GM06990 (cell line): ENCODE results near the gene KCNF1.

Source experiments
- DNase-seq: peaks from one replicate; pipeline ENCODE4 v3.0.0-alpha.2; 2011; ENCODE audit not compliant: insufficient read length; ENCODE audit errors: extremely low read depth
- H3K27me3 ChIP-seq: replicated peaks from 2 replicates; pipeline ENCODE4 v1.6.0; 2011; ENCODE audit warnings: low read length; ENCODE audit not compliant: control insufficient read depth, insufficient read depth
- H3K36me3 ChIP-seq: 2 replicates; pipeline ENCODE4 v1.5.1; 2011; ENCODE audit warnings: low read length; ENCODE audit not compliant: control insufficient read depth, insufficient read depth
- H3K4me3 ChIP-seq: replicated peaks from 2 replicates; pipeline ENCODE4 v1.5.1; 2011; ENCODE audit warnings: low read depth, mild to moderate bottlenecking, control low read depth, low read length
- CTCF ChIP-seq: IDR thresholded peaks from 2 replicates; pipeline ENCODE4 v1.5.1; 2011; ENCODE audit warnings: low read length, control low read depth, mild to moderate bottlenecking, inconsistent platforms; ENCODE audit not compliant: insufficient read depth, poor library complexity, severe bottlenecking

The KCNF1 gene

GRCh38 chr2:10878268-10878915 is 33.3 kb upstream of the KCNF1 start:
- H3K4me3 ChIP-seq = no peak overlapping the region
- no peak for DNase-seq
- H3K36me3 ChIP-seq = no peaks in the 10 kb centered on the region
- H3K27me3 ChIP-seq = no peaks in the 10 kb centered on the region; the same call in 1 of the 2 replicates
- no peak for TF ChIP-seq CTCF

- DNase-seq = no peak
- H3K36me3 ChIP-seq = no peaks in the 10 kb centered on the region
- TF ChIP-seq CTCF = no peak
- H3K27me3 ChIP-seq = no peaks in the 10 kb centered on the region; the same call in 1 of the 2 replicates
- H3K4me3 ChIP-seq = no peak overlapping the region
These were observed 32.6 kb upstream of the KCNF1 start for GRCh38 chr2:10879159-10879558.

GRCh38 chr2:10879624-10880585 is 31.8 kb upstream of the KCNF1 start:
- H3K36me3 ChIP-seq = no peaks in the 10 kb centered on the region
- DNase-seq = no peak
- H3K4me3 ChIP-seq = no peak overlapping the region
- TF ChIP-seq CTCF = no peak
- H3K27me3 ChIP-seq = no peaks in the 10 kb centered on the region; the same call in 1 of the 2 replicates

GRCh38 chr2:10880586-10881321 is 31.0 kb upstream of the KCNF1 start:
- H3K4me3 ChIP-seq = no peak overlapping the region
- H3K36me3 ChIP-seq = no peaks in the 10 kb centered on the region
- TF ChIP-seq CTCF = no peak
- H3K27me3 ChIP-seq = no peaks in the 10 kb centered on the region; the same call in 1 of the 2 replicates
- DNase-seq = no peak

- TF ChIP-seq CTCF = no peak
- no peak for DNase-seq
- Histone ChIP-seq H3K4me3 (no peak overlapping the region), H3K27me3 (no peaks in the 10 kb centered on the region; the same call in 1 of the 2 replicates), H3K36me3 (no peaks in the 10 kb centered on the region)
These were observed 29.2 kb upstream of the KCNF1 start for GRCh38 chr2:10882568-10882967.
